Anterior cingulate cortex (tissue), 58 donors: ENCODE data around the gene SEMA3E.
"Not testable (repeated sequence)": the region's sequence is repeated elsewhere in the genome, so short reads cannot be mapped to it uniquely, and the experiment has no call there.

Source experiments
- DNase-seq, 58 donors: peaks; one replicate each; lab custom pipeline; 2025; lab: John Stamatoyannopoulos, UW

Gene SEMA3E

DNA sequence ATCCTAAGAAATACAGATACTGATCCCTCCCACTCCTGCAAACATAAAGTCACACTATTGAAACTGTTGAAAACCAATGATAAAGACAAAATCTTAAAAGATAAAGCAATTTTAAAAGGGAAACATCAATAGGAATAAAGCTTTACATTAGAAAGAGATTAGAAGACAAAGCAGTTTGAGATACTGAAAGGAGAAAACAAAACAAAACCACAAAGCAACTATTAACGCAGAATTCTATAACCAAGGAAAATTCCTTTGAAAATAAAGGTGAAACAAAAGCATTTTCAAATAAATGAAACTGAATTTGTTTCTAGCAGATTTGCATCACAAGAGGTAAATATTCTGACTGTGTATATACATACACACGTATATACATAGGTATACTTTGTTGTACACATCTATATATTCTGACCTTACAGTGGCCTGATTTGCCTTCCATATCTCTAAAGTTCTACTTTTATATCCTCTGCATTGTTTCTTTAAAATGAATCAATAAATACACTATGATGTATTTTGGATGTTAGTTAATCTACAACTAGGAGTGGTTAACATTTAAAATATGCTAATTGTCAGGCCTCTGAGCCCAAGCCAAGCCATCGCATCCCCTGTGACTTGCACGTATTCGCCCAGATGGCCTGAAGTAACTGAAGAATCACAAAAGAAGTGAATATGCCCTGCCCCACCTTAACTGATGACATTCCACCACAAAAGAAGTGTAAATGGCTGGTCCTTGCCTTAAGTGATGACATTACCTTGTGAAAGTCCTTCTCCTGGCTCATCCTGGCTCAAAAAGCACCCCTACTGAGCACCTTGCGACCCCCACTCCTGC lies 189.6 kb downstream of the SEMA3E start:
- not testable (repeated sequence) for DNase-seq

DNA sequence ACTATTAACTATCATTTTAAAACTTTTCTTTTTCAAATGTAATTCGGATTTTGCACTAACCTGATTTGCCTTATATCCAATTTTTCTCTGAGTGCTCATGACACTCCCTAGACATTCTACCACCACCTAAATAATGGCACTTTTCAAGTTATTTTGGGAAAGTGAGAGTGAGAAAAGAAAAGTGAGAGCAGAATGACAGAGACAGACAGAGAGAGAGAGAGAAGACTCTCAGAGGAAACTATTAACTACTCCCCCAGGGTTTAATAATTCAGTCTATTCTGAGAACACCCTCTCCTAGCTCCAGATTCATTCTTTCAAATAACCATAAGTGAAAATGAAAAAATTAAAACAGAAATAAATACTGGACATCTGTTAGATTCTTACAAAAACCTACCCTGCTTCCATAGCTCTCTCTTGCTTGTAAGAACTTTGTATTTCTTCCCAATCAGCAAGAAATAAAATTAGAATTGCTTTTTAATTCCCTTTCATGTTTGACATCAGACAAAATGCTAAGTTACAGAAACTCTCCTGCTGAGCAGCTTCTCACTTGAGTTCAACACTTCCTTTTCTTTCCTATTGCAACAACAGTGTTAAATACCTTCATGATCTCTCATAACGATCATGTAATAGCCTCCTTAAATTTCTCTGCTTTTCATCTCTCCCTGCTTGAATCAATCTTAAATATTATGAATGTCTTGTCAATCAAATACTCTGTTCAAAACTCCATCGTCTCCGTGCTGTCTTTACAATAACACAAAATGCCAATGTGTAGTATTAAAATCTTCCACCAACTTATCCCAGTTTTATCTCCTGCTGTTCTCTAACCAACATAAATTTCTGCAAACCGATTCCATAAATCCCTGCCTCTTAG lies 191.7 kb downstream of the SEMA3E start:
- DNase-seq, result no peak

DNA sequence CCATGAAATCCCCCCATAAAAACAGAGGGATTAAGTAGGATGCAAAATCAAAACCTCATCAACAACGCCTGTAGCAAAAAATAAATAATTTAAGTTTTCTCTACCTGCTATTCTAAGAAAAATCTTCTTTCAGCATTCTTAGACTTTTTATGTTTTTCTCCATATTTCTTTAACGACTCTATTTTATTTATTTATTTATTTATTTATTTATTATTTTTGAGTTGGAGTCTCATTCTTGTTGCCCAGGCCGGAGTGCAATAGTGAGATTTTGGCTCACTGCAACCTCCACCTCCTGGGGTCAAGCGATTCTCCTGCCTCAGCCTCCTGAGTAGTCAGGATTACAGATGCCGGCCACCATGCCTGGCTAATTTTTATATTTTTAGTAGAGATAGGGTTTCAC lies 192.5 kb downstream of the SEMA3E start:
- no peak for DNase-seq

DNA sequence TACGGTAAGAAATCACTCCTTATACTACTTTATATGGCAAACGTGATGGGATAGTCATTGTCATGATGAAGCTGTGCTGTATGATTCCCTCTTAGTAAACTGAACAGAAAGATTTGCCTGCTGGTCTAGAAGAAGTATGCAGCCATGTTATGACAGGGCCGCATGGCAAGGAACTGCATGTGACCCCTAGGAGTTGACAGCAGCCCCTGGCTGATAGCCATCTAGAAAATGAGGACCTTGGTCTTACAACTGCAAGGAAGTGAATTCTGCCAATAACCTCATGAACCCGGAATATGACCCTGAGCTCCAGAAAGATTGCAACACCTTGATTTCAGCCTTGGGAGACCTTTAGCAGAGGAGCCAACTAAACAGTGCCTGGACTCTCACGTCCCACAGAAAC lies 193.3 kb downstream of the SEMA3E start:
- no peak for DNase-seq

DNA sequence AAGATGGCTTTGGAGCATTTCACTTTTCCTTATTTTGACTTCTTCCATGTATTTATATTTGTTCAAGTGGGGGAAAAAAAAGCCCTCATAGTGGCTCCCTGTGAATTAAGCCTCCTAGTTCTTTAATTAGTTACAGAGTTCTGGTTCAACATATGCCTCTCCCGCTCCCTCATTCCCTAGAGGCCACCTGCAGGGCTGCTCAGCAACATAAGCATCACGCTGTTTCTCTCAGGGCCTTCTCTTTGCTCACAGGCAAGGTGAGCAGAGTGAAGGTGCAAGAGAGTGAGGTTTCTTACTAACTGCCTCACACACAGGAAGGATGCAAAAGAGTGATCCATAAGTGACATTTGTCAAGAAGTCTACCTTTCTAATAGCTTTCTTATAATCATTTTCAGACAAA lies 196.7 kb downstream of the SEMA3E start:
- DNase-seq, result no peak

DNA sequence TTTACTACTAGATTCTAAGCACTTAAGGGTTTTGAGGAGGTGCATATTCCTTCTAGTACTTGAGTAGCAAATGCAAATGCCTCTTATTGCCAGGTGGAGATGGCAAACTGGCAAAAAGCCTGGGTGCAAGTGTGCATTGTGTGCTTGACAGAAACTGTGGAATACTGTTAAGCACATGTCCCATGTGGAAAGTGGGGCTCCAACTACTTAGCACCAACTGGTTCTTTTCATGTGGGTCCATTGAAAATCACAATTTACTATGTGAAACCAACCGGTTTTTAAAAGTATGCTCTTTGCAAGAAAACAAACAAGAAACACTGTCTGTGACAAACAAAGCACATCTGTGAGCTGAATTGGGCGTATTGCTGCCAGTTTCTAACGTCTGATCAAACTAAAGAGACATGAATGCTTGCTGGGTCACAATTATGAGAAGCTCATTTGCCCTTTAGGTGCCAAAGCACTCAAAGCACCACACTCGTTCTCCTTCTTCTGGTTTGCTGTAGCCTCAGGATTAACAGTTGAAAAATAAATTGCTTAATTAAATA lies 197.4 kb downstream of the SEMA3E start:
- no peak for DNase-seq

DNA sequence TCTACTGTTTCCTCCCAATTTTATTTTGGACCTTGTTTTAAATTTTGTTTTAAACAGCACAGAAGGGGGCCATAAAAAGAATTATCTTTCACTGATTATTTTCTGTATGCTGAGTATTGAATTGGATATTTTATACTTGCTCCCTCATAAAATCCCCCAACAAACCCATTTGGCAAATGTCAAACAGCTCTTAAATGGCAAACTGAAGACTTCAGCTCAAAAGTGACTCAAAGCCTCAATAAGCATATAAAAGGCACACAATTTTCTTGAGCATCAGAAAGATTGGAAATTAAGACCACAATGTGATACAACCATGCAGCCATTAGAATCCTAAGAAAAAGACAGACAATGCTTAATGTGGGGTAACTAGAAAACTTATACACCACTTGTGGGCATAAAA lies 199.2 kb downstream of the SEMA3E start:
- DNase-seq, result no peak

DNA sequence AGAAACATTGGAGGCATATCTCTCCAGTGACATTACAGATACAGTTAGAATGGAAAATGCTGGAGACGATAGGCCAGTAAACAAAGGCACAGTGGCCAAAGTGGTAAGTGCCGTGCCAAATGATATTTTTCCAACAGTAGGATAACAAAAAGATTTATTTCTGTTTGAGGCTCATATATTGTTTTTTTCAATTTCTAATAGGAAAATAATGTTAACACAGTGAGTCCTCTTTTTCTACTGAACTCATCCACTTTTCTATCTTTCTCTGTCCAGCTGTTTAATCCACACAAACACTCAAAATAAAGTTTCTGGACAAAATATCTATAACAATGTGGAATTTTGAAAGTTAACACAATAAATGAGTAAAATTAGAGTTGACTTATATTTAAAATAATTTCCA lies 201.3 kb downstream of the SEMA3E start:
- no peak for DNase-seq

DNA sequence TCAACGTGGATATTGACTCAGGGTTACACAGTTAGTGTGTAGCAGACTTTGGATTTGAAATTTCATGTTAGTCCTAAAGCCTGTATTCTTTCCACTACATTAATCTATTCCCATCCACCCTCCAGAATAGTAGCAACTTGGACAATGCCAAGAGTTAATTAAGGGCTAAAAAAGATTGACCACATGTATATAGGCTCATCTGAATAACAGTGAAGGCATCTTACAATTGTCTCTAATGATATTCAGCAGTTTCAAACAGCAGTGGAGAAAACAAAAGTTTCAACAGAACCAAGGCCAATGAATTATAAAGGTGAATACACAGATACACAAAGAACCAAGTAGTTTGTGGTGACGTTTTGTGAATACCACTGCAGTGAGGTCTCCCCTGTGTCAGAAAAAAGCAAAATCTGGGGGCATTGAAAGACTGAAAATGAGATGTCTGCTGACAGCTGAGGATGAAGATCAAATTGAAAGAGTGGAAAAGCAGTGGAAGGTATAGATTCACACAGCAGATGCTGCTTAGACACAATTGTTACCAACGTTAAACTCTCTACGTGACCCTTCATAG lies 202.8 kb downstream of the SEMA3E start:
- no peak for DNase-seq

DNA sequence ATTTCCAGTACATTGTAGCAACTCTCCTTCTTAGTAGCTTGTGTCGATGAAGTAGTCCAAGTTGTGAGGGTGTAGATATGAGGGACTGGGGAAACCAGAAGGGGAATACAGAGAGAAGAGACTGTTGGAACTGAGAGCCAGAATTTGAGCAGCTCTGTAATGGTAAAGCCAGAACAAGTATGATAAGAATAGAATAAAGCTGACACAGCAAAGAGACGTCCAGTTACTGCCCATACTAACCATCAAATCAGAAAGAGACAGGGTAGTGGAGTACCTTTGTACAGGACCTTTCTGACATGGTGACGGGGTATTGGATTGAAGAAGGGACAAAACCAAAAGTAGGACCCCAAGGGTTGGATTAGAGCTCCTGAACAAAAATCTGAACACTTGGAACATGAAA lies 206.0 kb downstream of the SEMA3E start:
- no peak for DNase-seq

DNA sequence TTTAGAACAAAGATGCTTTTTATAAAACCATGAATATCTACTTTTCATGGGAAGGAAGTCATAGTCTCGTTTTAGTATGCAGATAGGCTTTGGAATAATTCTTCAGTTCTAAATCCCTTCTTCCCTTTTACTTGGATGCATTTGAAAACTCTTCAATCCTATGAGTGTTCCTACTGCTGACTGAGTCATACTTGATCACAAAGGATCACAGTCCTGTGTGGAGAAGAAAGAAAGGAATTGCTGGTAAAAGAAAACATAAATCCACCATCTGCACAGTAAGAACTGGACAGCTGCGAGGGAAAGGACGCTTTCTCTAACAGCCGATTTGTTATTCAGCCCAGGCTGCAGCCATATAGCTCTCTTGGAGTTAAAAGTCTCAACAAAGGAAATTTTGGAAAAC lies 209.9 kb downstream of the SEMA3E start:
- peak in 1 of 58 donors; percentile 2 for DNase-seq

DNA sequence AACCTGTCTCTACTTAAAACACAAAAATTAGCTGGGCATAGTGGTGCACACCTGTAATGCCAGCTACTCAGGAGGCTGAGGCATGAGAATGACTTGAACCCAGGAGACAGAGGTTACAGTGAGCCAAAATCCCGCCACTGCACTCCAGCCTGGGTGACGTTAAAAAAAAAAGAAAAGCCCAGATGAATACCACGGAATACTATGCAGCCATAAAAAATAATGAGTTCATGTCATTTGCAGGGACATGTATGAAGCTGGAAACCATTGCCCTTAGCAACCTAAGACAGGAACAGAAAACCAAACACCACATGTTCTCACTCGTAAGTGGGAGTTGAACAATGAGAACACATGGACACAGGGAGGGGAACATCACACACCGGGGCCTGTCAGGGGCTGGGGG lies 218.7 kb downstream of the SEMA3E start:
- DNase-seq, result not testable (repeated sequence)

DNA sequence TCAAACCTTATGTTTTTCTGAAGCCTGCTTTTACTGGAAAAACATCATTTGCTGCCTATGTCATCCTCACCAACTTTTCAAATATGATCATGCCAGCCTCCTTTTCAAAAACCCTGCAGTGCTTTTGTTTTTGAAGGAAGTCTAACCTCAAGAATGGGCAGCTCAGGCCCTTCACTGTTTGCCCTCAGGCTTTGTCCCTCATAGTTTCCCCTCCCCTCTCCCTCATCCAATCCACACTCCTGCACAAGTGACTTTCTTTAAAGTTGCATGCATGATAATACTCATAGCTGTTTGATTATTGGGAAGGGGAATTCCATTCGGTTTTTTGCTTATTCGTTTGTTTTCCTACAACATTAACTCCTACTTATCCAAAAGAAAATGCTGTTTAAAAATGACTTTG lies 219.4 kb downstream of the SEMA3E start:
- DNase-seq, result no peak

DNA sequence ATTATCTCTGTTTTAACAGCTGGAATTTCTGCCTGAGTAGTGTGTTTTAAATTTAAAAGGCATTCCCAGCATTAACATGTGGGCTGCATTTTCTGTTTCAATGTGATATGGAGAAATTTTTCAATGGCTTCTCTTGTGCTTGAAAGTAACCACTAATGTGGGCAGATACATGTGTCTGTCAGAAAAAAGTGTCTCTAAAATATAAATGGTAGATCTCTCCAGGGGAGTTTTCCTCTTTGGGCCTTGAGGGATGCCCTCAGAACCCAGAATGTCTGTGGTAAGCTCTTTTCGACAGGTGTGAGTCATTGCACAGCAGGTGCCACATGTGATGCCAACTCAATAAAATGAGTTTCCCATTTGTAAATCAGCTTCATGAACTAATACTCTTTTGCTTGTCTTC lies 221.1 kb downstream of the SEMA3E start:
- no peak for DNase-seq

DNA sequence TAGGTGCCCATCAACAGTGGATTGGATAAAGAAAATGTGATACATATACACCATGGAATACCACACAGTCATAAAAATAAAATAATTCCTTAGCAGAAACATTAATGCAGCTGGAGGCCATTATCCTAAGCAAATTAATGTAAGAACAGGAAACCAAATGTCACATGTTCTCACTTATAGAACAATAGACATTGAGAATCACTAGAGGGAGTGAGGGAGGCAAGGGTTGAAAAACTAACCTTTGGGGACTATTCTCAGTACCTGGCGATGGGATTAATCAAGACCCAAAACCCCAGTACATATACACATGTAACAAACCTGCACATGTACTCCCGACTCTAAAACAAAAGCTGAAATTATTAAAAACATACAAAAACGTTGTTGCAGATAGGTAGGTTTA lies 222.6 kb downstream of the SEMA3E start:
- no peak for DNase-seq

DNA sequence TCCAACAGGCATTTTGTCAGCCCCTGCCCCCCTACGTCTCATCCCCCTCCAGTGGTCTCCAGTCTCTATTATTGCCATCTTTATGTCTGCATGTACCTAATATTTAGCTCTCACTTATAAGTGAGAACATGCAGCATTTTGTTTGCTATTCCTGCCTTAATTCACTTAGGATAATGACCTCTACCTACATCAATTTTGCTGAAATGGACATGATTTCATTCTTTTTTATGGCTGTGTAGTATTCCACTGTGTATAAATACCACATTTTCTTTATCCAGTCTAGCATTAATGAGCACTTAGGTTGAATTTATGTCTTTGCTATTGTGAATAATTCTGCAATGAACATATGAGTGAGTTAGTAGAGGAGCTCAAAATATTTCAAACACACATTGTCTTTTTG lies 229.9 kb downstream of the SEMA3E start:
- no peak for DNase-seq

DNA sequence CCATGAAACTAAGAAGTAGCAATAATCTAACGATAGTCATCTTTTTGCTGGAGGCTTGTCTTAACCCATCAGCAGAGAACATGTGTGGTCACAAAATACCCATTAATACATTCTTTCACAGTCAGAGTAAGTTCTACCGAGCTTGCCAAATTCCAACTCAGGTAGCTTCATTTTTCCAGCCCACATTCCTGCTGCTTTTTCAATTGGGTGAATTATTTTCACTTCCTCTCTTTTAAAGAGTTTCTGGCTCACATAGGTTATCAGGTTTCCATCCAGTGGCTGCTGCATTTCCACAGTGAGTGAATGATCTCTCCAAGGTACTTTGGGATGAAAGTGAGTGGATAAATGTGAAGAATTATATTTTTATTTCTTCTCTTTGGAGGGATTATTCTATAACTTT lies 233.1 kb downstream of the SEMA3E start:
- DNase-seq, result no peak

DNA sequence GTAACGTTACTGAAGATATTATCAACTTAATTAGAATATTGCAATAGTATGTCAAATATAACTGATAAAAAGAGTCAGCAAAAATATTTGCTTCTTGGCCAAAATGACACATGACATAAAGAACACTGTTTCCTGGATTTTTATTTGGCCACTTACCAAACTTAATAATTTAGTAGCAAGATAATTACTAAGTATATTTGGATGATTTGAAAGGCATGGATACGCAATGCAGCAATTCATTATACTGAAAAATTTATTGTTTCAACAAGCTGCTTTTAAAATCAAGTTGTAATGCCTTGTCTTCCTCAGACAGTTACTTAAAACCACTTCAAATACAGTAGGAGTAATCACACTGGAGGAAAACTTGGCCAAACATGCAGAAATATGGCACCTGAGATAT lies 234.0 kb downstream of the SEMA3E start:
- DNase-seq, result no peak

DNA sequence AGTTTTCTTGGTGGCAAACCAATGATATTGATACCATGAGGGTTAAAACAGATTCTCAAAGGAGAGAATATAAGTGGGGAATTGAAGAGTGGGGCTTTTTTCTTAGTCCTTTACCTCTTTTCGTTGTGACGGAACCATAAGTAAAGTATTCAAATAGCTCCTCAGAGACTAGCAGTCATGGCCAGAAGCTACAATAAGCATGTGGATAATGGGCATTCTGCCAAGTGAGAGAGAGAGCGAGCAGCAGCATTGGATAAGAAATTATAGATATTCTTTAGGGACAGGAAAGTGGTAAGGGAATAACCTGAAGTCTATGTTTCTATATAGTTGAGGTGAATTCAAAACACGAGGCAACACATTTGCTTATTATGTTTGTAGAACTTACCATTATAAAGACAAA lies 235.1 kb downstream of the SEMA3E start:
- peak in 1 of 58 donors; percentile 3 for DNase-seq

DNA sequence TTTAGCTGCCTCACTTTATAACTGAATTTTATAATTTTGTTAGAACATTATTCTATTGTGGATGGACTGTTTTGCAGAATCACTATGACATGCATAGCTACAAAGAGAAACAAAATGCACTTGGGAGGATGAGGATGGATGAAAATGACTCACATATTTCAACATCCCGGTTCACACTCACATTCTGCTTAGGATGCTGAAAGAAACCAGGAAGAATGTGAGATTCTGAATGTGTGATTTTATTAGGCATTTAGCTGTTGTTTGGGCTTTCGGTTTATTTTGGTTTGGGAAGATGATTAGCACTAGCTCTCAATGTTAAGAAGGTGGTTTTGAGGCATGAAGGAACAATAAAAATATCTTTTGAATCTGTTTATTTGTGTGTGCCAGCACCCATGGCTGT lies 235.5 kb downstream of the SEMA3E start:
- no peak for DNase-seq

DNA sequence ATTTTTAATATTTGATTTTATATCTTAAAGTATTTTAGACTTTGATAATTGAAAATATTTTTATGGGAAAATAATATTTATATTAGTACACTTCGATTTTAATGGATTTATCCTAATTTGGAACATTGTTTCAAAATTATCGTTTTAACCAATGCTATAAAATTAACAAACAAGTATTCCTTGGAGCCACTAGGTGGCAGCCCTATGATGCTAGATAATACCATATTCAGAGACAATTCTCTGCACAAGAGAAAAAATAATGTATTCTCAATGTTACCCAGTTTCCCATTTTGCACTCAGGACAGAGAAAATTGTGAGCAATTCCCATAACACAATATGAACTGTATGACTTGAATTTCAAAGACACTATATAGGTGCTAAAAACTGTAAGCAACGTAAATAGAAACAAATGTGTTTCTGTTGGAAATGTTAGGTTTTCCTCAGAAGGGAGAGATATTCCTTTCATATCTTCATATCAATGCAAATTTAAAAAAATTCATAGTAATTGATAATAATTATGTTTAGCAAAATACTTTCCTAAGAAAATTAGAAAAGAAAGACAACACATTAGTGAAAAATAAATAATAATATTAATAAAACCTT lies 237.8 kb downstream of the SEMA3E start:
- DNase-seq, result peak in 11 of 58 donors; percentile 0 to 37 (median 5)
